ENCODE results near the gene NACC1. TPM values are rescaled to one million over a fixed set of nuclear protein-coding genes. Genes with fewer than 3 reads are reported as not detected.

NACC1 gene
- total RNA-seq, 1 donor: 95.0 TPM

- TF ChIP-seq, protein P1, sequence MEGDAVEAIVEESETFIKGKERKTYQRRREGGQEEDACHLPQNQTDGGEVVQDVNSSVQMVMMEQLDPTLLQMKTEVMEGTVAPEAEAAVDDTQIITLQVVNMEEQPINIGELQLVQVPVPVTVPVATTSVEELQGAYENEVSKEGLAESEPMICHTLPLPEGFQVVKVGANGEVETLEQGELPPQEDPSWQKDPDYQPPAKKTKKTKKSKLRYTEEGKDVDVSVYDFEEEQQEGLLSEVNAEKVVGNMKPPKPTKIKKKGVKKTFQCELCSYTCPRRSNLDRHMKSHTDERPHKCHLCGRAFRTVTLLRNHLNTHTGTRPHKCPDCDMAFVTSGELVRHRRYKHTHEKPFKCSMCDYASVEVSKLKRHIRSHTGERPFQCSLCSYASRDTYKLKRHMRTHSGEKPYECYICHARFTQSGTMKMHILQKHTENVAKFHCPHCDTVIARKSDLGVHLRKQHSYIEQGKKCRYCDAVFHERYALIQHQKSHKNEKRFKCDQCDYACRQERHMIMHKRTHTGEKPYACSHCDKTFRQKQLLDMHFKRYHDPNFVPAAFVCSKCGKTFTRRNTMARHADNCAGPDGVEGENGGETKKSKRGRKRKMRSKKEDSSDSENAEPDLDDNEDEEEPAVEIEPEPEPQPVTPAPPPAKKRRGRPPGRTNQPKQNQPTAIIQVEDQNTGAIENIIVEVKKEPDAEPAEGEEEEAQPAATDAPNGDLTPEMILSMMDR (IDR thresholded peaks at IDR 0.05; ENCODE audit: insufficient read depth, low read depth, low read length): no peak
- no peak for DNase-seq (ENCODE audit: low read depth)
- H3K4me3 ChIP-seq (ENCODE audit: low read depth, low read length): no peak overlapping the region
These were observed 69.4 kb downstream of the NACC1 start for GRCh38 chr19:13187419-13187818.

GRCh38 chr19:13189600-13189999, 71.5 kb downstream of the NACC1 start:
- no peak for DNase-seq (ENCODE audit: low read depth)
- no peak overlapping the region for H3K4me3 ChIP-seq (ENCODE audit: low read depth, low read length)
- TF ChIP-seq, protein P1 (IDR thresholded peaks at IDR 0.05; ENCODE audit: insufficient read depth, low read depth, low read length): no peak

Other genes with a start within 250 kb of the NACC1 start
- gene DNASE2, start 236.8 kb upstream of the NACC1 start, total RNA-seq: 14.7 and 18.7 TPM in 2 replicates
- gene KLF1, start 231.1 kb upstream of the NACC1 start, total RNA-seq: not detected in 2 replicates
- 17.3 and 19.6 TPM in 2 replicates for gene GCDH, start 227.1 kb upstream of the NACC1 start, total RNA-seq
- under 0.01 TPM in 2 replicates for gene SYCE2, start 199.0 kb upstream of the NACC1 start, total RNA-seq
- 65.2 and 70.2 TPM in 2 replicates for gene FARSA, start 184.6 kb upstream of the NACC1 start, total RNA-seq
- 2,107 and 2,588 TPM in 2 replicates for gene CALR, start 179.7 kb upstream of the NACC1 start, total RNA-seq
- 91.1 and 92.8 TPM in 2 replicates for gene RAD23A, start 172.4 kb upstream of the NACC1 start, total RNA-seq
- gene GADD45GIP1, start 161.0 kb upstream of the NACC1 start, total RNA-seq: 18.6 and 24.8 TPM in 2 replicates
- not detected in 2 replicates for gene DAND5, start 148.7 kb upstream of the NACC1 start, total RNA-seq
- gene NFIX, start 122.8 kb upstream of the NACC1 start, total RNA-seq: 29.6 and 30.2 TPM in 2 replicates
- gene LYL1, start 15.4 kb upstream of the NACC1 start, total RNA-seq: 2.6 and 3.9 TPM in 2 replicates
- 25.4 and 25.9 TPM in 2 replicates for gene TRMT1, start 1.5 kb upstream of the NACC1 start, total RNA-seq
- gene STX10, start 32.1 kb downstream of the NACC1 start, total RNA-seq: 58.3 and 69.9 TPM in 2 replicates
- 22.0 and 28.7 TPM in 2 replicates for gene IER2, start 32.1 kb downstream of the NACC1 start, total RNA-seq

Measured in fibroblast of villous mesenchyme (primary cell).